HG02623 (cell line): Measurements from ENCODE around the gene AGPAT4.
"Not testable (repeated sequence)": the region's sequence is repeated elsewhere in the genome, so short reads cannot be mapped to it uniquely, and the experiment has no call there.

Source experiments
- ATAC-seq: cut with Tn5 transposase; IDR thresholded peaks from one replicate; pipeline ENCODE4 v1.9.1; 2021; ENCODE audit warnings: moderate library complexity; ENCODE audit not compliant: unreplicated experiment

AGPAT4 gene

GRCh38 chr6:161228921-161229591 lies 44.8 kb downstream of the AGPAT4 start:
- ATAC-seq = peak; percentile 70

GRCh38 chr6:161228096-161228495 lies 45.8 kb downstream of the AGPAT4 start:
- no peak for ATAC-seq

- no peak for ATAC-seq
Observed at GRCh38 chr6:161227004-161227960, 46.6 kb downstream of the AGPAT4 start.

- no peak for ATAC-seq
Observed at GRCh38 chr6:161226009-161226964, 47.6 kb downstream of the AGPAT4 start.

- no peak for ATAC-seq
Observed at GRCh38 chr6:161225681-161226008, 48.2 kb downstream of the AGPAT4 start.

GRCh38 chr6:161224951-161225680 lies 48.7 kb downstream of the AGPAT4 start:
- ATAC-seq = not testable (repeated sequence)

- ATAC-seq = no peak
Observed at GRCh38 chr6:161223646-161224045, 50.2 kb downstream of the AGPAT4 start.

- ATAC-seq = no peak
Observed at GRCh38 chr6:161222706-161223234, 51.1 kb downstream of the AGPAT4 start.

GRCh38 chr6:161220346-161220745 lies 53.5 kb downstream of the AGPAT4 start:
- no peak for ATAC-seq

- no peak for ATAC-seq
Observed at GRCh38 chr6:161219680-161220079, 54.2 kb downstream of the AGPAT4 start.

GRCh38 chr6:161218222-161218621 lies 55.6 kb downstream of the AGPAT4 start:
- no peak for ATAC-seq

- no peak for ATAC-seq
Observed at GRCh38 chr6:161217628-161218027, 56.2 kb downstream of the AGPAT4 start.

GRCh38 chr6:161216616-161217205 lies 57.1 kb downstream of the AGPAT4 start:
- no peak for ATAC-seq

- ATAC-seq = no peak
Observed at GRCh38 chr6:161215876-161216615, 57.8 kb downstream of the AGPAT4 start.

GRCh38 chr6:161215193-161215592 lies 58.7 kb downstream of the AGPAT4 start:
- ATAC-seq = no peak

GRCh38 chr6:161214722-161215121 lies 59.1 kb downstream of the AGPAT4 start:
- no peak for ATAC-seq

GRCh38 chr6:161212902-161213301 lies 61.0 kb downstream of the AGPAT4 start:
- ATAC-seq = no peak

- no peak for ATAC-seq
Observed at GRCh38 chr6:161211380-161212035, 62.4 kb downstream of the AGPAT4 start.

GRCh38 chr6:161210857-161211256 lies 63.0 kb downstream of the AGPAT4 start:
- no peak for ATAC-seq
